Mononuclear cell (primary cell): ENCODE measurements around the gene IFITM5. TPM values are rescaled to one million over a fixed set of nuclear protein-coding genes. Genes with fewer than 3 reads are reported as not detected.
"Not testable (repeated sequence)": the region's sequence is repeated elsewhere in the genome, so short reads cannot be mapped to it uniquely, and the experiment has no call there.

ENCODE experiments used
- H3K27me3 ChIP-seq: 2 replicates; pipeline ENCODE4 v1.6.0; 2011; ENCODE audit warnings: low read length, control low read depth; ENCODE audit not compliant: insufficient read depth
- H3K4me1 ChIP-seq: 2 replicates; pipeline ENCODE4 v1.5.1; 2011; ENCODE audit warnings: mild to moderate bottlenecking, low read length, control low read depth; ENCODE audit not compliant: insufficient read depth
- H3K4me3 ChIP-seq: 2 replicates; pipeline ENCODE4 v1.5.1; 2011; ENCODE audit warnings: mild to moderate bottlenecking, low read length, moderate library complexity
- H3K9me3 ChIP-seq: 2 replicates; pipeline ENCODE4 v1.5.1; 2011; ENCODE audit warnings: low read depth, mild to moderate bottlenecking, control low read depth, low read length
- total RNA-seq: library from RNA; depleted of rRNA; stranded (reverse); fragments of >200 nt; gene quantifications from one replicate; pipeline ENCODE4 v1.2.3, GENCODE V29; 2012

IFITM5 gene
- total RNA-seq, 1 donor, result not detected

- Histone ChIP-seq H3K9me3 (no peaks in the 10 kb centered on the region), H3K27me3 (peaks cover 10% of the 10 kb centered on the region), H3K4me3 (peak overlapping the region; percentile 57), H3K4me1 (peaks cover 36% of the 10 kb centered on the region)
Measured at GRCh38 chr11:287821-288477, 11.4 kb downstream of the IFITM5 start.

GRCh38 chr11:286977-287820 is 12.1 kb downstream of the IFITM5 start:
- H3K4me1 ChIP-seq, result peaks cover 43% of the 10 kb centered on the region
- H3K4me3 ChIP-seq, result peak overlapping the region; percentile 57

DNA sequence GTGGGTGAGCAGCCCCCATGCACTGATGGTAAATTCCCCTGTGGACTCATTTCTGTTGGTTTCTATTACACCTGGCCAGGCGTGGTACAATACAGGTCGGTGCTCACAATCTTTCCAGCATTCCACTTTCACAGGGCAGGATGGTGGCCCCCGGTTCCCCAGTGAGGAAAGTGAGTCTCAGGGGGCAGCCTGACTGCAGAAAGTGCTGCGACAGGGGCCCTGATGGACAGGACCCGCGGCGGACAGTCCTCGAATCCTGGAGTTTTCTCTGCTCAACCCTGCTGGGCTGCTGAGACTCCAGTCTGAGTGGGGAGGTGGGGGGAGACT is 13.5 kb downstream of the IFITM5 start:
- H3K9me3 ChIP-seq, result no peaks in the 10 kb centered on the region
- H3K4me1 ChIP-seq, result peaks cover 57% of the 10 kb centered on the region
- peaks cover 31% of the 10 kb centered on the region for H3K27me3 ChIP-seq
- H3K4me3 ChIP-seq, result no peak overlapping the region

More at GRCh38 chr11:286977-287820, 12.1 kb downstream of the IFITM5 start:
- peaks cover 18% of the 10 kb centered on the region for H3K27me3 ChIP-seq
- not testable (repeated sequence) for H3K9me3 ChIP-seq

DNA sequence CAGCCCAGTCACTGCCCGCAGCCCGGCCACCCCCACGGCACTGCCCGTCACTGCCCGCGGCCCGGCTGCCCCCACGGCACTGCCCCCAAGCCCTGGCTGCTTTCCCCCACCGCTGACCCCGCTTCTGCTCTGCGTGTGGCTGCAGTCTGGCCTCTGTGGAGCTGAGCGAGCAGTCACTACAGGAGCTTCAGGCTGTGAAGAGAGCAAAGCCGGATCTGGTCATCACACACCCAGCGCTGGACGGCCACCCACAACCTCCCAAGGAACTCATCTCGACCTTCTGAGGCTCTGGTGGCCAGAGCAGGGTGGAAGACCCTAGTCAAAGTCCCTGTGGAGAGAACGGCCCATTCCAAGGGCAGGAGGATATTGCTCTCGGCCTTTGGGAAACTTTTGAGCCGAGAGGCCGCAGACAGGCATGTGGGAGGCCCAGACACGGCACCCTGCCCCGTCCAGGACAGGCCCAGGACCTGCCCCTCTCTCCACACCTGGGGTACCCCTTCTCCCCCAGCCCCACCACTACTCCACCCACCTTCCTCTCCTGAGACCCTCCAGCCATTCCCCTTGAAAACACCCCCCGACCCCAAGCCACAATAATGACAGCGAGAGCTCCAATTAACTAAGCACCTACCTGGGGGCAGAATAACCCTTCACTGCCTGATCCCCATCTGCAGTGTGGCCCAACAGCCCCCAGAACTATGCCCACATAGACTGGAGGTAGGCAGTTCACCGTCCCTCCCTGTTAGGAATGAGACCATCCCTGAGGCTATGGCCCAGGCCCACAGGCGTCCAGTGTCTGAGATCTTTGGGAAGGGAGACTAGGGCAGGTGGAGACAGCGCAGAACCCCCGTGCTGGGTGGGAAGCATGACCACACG is 14.1 kb downstream of the IFITM5 start:
- Histone ChIP-seq H3K4me1 (peaks cover 58% of the 10 kb centered on the region), H3K4me3 (no peak overlapping the region), H3K9me3 (no peaks in the 10 kb centered on the region), H3K27me3 (peaks cover 34% of the 10 kb centered on the region)

DNA sequence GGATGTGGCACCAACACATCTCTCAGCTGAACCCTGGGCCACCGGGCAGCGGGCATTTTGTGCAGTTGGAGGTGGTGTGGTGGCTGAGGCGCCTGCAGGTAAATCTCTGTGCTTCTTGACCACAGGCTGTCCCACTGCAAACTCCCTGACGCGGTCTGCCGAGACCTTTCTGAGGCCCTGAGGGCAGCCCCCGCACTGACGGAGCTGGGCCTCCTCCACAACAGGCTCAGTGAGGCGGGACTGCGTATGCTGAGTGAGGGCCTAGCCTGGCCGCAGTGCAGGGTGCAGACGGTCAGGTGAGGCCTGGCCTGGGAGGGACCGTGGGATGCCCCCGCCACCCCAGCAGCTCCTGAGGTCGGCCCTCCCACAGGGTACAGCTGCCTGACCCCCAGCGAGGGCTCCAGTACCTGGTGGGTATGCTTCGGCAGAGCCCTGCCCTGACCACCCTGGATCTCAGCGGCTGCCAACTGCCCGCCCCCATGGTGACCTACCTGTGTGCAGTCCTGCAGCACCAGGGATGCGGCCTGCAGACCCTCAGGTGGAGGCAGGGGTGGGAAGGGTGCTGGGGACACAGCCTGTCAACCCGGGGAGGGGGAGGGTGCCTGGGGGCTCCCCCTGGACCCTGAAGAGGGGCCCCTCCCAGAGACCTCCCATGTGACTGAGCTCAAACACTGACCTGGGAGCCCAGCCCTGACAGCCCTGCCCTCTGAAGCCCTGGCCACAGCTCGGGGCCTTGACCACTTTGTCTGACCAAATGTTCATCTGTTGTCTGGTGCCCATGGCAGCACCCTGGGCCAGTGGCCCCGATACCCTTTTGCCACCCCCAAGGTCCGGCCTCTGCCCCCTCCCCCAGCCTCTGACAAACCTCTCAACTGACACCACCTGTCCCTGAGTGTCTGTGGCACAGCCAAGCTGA is 15.0 kb downstream of the IFITM5 start:
- no peak overlapping the region for H3K4me3 ChIP-seq
- H3K9me3 ChIP-seq, result no peaks in the 10 kb centered on the region
- peaks cover 58% of the 10 kb centered on the region for H3K4me1 ChIP-seq
- H3K27me3 ChIP-seq, result peaks cover 34% of the 10 kb centered on the region

DNA sequence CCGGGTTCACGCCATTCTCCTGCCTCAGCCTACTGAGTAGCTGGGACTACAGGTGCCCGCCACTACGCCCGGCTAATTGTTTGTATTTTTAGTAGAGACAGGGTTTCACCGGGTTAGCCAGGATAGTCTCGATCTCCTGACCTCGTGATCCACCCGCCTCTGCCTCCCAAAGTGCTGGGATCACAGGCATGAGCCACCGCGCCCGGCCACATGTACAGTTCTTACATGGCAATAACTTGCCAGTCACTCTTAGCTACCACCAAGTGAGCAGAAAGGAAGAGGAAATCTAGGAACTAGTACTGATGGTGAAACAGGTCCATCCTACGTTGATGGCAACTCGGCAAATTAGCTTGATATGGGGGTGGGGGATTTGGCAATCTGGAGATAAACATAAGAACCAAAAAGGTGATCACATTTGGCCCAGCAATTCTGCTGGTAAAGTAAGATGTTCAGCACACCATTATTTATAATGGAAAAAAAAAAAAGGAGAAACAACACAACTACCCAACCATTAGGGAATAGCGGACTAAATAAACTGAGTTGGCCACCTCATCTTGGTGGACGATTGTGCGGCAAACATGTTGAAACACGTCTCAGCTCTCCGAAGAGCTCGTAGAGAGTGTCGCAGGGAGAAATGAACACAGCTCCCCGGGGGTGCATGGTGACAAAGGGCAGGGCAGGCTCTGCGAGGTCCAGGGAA is 15.8 kb downstream of the IFITM5 start:
- Histone ChIP-seq H3K27me3 (peaks cover 36% of the 10 kb centered on the region), H3K4me3 (no peak overlapping the region), H3K9me3 (no peaks in the 10 kb centered on the region), H3K4me1 (peaks cover 65% of the 10 kb centered on the region)

- no peaks in the 10 kb centered on the region for H3K9me3 ChIP-seq
- peaks cover 35% of the 10 kb centered on the region for H3K27me3 ChIP-seq
- H3K4me3 ChIP-seq, result peak overlapping the region; percentile 45
- peaks cover 61% of the 10 kb centered on the region for H3K4me1 ChIP-seq
Measured at GRCh38 chr11:282630-283360, 16.5 kb downstream of the IFITM5 start.

- H3K4me1 ChIP-seq, result peaks cover 57% of the 10 kb centered on the region
- peaks cover 31% of the 10 kb centered on the region for H3K27me3 ChIP-seq
- H3K4me3 ChIP-seq, result peak overlapping the region; percentile 45
- H3K9me3 ChIP-seq, result no peaks in the 10 kb centered on the region
Measured at GRCh38 chr11:282171-282570, 17.2 kb downstream of the IFITM5 start.

DNA sequence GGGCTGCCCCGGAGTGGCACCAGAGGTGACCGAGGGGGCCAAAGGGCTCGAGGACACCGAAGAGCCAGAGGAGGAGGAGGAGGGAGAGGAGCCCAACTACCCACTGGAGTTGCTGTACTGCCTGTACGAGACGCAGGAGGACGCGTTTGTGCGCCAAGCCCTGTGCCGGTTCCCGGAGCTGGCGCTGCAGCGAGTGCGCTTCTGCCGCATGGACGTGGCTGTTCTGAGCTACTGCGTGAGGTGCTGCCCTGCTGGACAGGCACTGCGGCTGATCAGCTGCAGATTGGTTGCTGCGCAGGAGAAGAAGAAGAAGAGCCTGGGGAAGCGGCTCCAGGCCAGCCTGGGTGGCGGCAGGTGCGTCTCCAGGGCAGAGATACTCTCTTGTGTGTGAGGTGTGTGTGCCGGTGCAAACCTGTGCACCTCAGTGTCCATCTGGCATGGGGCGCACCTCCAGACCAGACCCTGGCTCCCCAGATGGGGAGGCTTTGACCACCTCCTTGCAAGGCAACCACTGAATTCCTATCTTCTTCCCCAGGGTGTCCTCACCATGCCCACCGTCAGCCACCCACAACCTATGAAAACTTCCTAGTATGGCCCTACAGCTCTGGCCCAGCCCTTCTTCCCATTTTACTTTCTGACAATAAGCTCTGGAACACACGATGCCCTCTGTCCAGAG is 17.7 kb downstream of the IFITM5 start:
- Histone ChIP-seq H3K4me1 (peaks cover 54% of the 10 kb centered on the region), H3K4me3 (peak overlapping the region; percentile 45), H3K9me3 (no peaks in the 10 kb centered on the region), H3K27me3 (peaks cover 29% of the 10 kb centered on the region)

DNA sequence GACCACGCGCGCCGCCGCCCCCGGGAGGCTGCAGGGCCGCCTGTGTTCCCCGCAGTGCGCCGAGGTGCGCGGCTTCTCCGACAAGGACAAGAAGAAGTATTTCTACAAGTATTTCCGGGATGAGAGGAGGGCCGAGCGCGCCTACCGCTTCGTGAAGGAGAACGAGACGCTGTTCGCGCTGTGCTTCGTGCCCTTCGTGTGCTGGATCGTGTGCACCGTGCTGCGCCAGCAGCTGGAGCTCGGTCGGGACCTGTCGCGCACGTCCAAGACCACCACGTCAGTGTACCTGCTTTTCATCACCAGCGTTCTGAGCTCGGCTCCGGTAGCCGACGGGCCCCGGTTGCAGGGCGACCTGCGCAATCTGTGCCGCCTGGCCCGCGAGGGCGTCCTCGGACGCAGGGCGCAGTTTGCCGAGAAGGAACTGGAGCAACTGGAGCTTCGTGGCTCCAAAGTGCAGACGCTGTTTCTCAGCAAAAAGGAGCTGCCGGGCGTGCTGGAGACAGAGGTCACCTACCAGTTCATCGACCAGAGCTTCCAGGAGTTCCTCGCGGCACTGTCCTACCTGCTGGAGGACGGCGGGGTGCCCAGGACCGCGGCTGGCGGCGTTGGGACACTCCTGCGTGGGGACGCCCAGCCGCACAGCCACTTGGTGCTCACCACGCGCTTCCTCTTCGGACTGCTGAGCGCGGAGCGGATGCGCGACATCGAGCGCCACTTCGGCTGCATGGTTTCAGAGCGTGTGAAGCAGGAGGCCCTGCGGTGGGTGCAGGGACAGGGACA is 18.4 kb downstream of the IFITM5 start:
- Histone ChIP-seq H3K9me3 (no peaks in the 10 kb centered on the region), H3K27me3 (peaks cover 29% of the 10 kb centered on the region), H3K4me3 (peak overlapping the region; percentile 45), H3K4me1 (peaks cover 54% of the 10 kb centered on the region)

DNA sequence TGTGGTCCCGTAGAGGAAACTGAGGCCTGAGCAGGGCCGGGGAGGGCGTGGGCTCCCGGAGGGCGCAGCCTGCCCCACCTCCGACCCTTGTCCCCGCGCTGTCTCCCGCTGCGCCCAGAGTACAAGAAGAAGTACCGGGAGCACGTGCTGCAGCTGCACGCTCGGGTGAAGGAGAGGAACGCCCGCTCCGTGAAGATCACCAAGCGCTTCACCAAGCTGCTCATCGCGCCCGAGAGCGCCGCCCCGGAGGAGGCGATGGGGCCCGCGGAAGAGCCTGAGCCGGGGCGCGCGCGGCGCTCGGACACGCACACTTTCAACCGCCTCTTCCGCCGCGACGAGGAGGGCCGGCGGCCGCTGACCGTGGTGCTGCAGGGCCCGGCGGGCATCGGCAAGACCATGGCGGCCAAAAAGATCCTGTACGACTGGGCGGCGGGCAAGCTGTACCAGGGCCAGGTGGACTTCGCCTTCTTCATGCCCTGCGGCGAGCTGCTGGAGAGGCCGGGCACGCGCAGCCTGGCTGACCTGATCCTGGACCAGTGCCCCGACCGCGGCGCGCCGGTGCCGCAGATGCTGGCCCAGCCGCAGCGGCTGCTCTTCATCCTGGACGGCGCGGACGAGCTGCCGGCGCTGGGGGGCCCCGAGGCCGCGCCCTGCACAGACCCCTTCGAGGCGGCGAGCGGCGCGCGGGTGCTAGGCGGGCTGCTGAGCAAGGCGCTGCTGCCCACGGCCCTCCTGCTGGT is 19.2 kb downstream of the IFITM5 start:
- peak overlapping the region; percentile 45 for H3K4me3 ChIP-seq
- H3K4me1 ChIP-seq, result peaks cover 54% of the 10 kb centered on the region
- no peaks in the 10 kb centered on the region for H3K9me3 ChIP-seq
- peaks cover 29% of the 10 kb centered on the region for H3K27me3 ChIP-seq
